ENCODE measurements around the gene SMOC2.
"Not testable (repeated sequence)": the region's sequence is repeated elsewhere in the genome, so short reads cannot be mapped to it uniquely, and the experiment has no call there.

Gene SMOC2

GRCh38 chr6:168663041-168663440 lies 222.1 kb downstream of the SMOC2 start:
- no peak for DNase-seq (ENCODE audit: low spot score)

GRCh38 chr6:168664956-168665355 lies 224.0 kb downstream of the SMOC2 start:
- no peak for DNase-seq (ENCODE audit: low spot score)

GRCh38 chr6:168666170-168666569 lies 225.2 kb downstream of the SMOC2 start:
- DNase-seq (ENCODE audit: low spot score), result no peak

- DNase-seq (ENCODE audit: low spot score), result no peak
Measured at GRCh38 chr6:168666699-168667427, 225.9 kb downstream of the SMOC2 start.

DNA sequence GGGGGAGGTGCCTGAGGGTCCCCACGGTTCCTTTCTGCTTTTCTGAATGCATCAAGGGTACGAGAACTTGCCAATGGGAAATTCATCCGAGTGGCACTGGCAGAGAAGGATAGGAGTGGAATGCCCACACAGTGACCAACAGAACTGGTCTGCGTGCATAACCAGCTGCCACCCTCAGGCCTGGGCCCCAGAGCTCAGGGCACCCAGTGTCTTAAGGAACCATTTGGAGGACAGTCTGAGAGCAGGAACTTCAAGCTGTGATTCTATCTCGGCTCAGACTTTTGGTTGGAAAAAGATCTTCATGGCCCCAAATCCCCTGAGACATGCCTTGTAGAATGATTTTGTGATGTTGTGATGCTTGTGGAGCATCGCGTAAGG lies 226.4 kb downstream of the SMOC2 start:
- DNase-seq (ENCODE audit: low spot score), result no peak

GRCh38 chr6:168670401-168670985 lies 229.5 kb downstream of the SMOC2 start:
- no peak for DNase-seq (ENCODE audit: low spot score)

GRCh38 chr6:168671028-168671862 lies 230.3 kb downstream of the SMOC2 start:
- DNase-seq (ENCODE audit: low spot score), result no peak

DNA sequence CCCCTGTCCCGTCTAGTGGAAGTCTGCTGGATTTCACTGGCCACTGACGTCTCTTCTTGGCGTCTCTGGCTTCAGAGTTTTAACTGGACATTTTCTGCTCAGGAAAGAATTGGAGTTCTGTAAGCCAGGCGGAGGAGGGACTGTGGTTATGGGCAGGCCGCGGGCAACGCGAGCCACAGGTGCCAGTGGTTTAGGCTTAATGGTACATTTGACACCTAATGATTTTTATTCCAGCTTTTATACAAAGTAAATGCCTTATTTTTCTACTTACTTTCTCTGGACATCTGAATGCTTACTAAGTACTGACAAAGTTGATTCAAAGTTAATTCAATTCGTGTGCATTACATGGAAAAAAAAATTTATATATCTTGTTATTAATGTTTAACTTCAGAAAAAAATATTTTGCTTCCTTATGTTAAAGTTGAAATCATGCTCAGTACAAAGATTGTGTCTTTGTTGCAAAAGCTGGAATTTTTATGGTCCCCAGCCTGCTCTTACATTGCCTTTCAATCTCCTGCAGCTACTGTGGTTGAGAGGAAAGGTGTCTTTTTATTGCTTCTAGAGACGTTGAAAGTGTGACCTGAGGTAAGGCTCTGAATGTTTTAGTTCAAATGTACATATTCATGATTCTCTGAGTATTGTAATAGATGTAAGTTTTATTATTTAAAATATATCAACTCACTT lies 231.0 kb downstream of the SMOC2 start:
- DNase-seq (ENCODE audit: low spot score), result no peak

- DNase-seq (ENCODE audit: low spot score), result no peak
Measured at GRCh38 chr6:168674595-168674994, 233.6 kb downstream of the SMOC2 start.

GRCh38 chr6:168675375-168675774 lies 234.4 kb downstream of the SMOC2 start:
- no peak for DNase-seq (ENCODE audit: low spot score)

- DNase-seq (ENCODE audit: low spot score), result no peak
Measured at GRCh38 chr6:168675933-168676551, 235.1 kb downstream of the SMOC2 start.

DNA sequence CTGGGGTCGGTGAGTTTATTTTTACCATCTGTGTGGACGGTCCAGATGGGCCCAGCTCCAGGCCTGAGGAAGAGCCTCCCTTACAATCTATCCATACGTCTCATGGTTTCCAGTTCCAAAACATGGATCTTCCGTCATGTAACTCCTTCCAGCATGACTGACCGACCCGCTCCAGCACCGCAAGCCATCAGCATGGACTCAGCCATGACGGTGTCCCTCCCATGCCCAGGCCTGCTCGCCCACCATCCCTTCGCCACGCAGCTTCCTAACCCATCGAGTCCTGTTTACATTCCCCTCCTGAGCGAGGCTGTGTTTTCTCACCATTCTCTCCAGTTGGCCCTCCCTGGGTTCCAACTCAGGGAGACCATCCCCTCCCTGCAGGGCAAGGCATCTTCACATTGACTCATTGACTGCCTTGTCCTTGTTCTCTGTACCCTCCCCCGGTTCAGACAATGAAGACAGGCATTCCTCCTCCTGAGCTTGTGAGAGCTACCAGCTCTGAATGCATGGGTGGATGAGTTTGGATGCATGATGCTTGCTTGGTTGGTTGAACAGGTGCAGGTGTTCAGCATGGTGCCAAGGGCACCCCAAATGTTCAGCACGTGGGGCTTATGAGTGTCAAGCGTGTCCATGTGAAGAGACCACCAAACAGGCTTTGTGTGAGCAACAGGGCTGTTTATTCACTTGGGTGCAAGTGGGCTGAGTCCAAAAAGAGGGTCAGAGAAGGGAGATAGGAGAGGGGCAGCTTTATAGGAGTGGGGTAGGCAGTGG lies 235.8 kb downstream of the SMOC2 start:
- DNase-seq (ENCODE audit: low spot score), result no peak

- DNase-seq (ENCODE audit: low spot score), result not testable (repeated sequence)
Measured at GRCh38 chr6:168677323-168677781, 236.4 kb downstream of the SMOC2 start.

DNA sequence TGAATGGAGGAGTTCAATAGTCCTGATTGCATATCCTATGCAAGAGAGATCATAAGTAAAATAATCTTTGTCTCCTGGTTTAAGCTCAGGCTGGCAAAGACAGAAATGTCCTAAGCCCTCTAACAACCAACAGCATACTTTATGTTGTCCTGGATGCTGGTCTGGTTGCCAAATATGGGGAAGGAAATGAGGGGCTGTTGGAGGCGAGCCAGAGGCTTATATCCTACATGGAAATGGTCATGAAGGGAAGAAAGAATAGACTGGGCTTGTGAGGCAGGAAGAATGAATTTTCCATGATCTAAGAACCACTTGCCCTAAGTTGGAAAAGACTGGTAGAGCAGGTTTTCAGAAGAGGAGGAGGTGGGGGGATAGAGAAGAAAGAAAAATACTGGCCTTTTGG lies 237.1 kb downstream of the SMOC2 start:
- DNase-seq (ENCODE audit: low spot score), result no peak

GRCh38 chr6:168678588-168678987 lies 237.6 kb downstream of the SMOC2 start:
- no peak for DNase-seq (ENCODE audit: low spot score)

DNA sequence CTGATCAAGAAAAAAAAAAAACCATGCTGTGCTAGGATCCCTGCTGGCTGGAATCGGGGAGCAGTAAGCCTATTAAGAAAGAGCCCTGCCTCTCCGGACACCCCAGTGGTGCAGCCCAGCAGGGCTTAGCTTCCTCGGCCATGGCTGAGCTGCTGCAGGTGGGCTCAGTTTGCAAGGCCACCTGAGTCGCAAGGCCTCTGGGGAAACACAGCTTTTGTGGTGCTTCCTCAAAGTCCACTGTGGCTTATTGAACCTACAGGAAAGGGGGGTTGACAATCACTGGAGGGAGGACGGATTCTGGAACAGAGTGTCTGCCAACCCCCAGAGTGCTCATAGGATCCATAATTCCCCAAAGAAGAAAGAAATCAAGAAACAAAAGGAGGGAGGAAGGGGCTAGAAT lies 240.8 kb downstream of the SMOC2 start:
- no peak for DNase-seq (ENCODE audit: low spot score)

GRCh38 chr6:168683621-168684020 lies 242.6 kb downstream of the SMOC2 start:
- DNase-seq (ENCODE audit: low spot score), result no peak

- no peak for DNase-seq (ENCODE audit: low spot score)
Measured at GRCh38 chr6:168684471-168684870, 243.5 kb downstream of the SMOC2 start.

- no peak for DNase-seq (ENCODE audit: low spot score)
Measured at GRCh38 chr6:168684906-168685305, 243.9 kb downstream of the SMOC2 start.

- no peak for DNase-seq (ENCODE audit: low spot score)
Measured at GRCh38 chr6:168686029-168686738, 245.2 kb downstream of the SMOC2 start.
